ENCODE measurements around the gene CENPA.
"Not testable (repeated sequence)": the region's sequence is repeated elsewhere in the genome, so short reads cannot be mapped to it uniquely, and the experiment has no call there.

Gene CENPA

DNA sequence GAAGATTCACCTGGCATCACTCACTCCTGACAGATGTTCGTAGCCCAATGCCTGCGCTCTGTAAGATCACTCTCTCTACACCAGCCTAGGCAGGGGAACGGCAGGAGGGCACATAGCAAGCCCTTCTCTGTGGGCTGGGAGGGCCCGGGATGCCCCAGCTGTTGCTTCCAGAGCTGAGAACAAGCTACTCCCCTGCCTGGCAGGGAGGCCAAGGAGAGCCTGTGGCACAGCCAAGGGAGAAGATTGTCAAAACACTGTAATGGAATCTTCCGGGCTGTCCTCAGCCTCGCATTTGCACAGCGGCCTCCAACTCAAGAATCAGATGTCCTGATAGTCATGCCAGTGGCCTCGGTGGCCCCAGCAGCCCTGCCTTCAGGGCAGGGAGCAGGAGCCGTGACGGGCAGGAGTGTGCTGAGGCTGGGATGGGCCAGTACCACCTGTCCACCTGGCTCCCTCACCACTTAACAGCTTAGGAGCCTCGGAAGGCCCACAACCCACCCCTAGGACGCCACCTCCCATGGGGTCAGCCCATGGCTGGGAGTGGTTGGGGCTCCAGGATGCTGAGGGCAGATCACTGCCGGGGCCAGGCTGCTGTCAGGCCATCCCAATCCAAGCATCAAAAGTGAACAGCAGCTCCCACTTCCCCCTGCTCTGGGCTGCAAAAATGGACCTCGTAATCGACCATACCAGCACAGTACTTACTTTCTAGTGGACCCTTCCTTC, 43.6 kb upstream of the CENPA start:
- H3K4me3 ChIP-seq (replicated peaks; ENCODE audit: low read depth, low read length), result no peak overlapping the region
- no peak for TF ChIP-seq CTCF (IDR thresholded peaks at IDR 0.05; ENCODE audit: low read depth, low read length, missing control alignments)
- DNase-seq (ENCODE audit: extremely low read depth, low read depth), result no peak

GRCh38 chr2:26743852-26744251, 42.0 kb upstream of the CENPA start:
- no peak overlapping the region for H3K4me3 ChIP-seq (replicated peaks; ENCODE audit: low read depth, low read length)
- DNase-seq (ENCODE audit: extremely low read depth, low read depth), result no peak
- TF ChIP-seq CTCF (IDR thresholded peaks at IDR 0.05; ENCODE audit: low read depth, low read length, missing control alignments), result no peak

DNA sequence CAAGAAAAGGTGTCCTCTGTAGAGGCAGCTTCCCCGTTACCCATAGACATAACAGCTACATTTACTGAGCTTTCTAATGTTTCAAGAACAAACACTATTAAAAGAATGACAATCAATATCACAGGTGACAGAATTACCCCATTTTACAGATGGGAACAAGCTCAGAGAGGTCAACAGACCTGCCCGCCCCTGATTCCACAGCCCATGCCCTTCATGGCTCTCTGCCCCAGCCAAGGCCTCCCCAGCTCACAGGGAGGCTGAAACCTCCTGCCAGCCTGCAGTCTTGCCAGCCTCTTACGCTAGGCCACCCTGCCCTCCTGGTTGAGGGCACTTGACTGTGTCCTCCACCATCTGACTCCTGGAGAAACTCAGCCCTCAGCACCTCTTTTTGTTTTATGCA, 40.9 kb upstream of the CENPA start:
- DNase-seq (ENCODE audit: extremely low read depth, low read depth), result no peak
- TF ChIP-seq CTCF (IDR thresholded peaks at IDR 0.05; ENCODE audit: low read depth, low read length, missing control alignments), result no peak
- no peak overlapping the region for H3K4me3 ChIP-seq (replicated peaks; ENCODE audit: low read depth, low read length)

DNA sequence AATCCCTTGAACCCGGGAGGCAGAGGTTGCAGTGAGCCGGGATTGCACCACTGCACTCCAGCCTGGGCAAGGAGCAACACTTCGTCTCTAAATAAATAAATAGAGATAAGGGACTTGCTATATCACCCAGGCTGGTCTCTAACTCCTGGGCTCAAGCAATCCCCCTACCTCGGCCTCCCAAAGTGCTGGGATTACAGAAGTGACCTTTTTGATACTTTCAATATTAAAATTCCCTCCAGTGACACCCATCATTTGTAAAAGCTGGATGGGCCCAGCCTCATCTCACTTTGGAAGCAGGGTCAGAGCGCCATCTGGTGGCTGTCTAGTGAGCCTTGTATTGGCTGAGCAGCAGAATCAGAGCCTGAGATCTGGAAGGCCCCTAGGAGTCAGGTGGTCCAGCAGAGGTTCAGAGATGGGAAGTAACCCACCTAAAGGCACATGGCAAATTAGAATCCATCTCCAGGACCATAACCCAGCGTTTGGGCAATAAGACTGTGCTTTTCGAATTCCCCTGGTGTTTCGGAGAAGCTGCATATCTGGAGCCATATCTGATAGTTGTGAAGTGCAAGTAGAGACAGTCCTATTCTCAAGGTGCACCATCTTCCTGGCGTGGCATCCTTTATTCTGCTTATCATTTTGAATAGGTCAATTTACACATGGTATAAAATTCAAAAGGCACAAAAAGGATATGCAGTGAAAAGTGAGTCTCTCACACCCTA, 40.1 kb upstream of the CENPA start:
- TF ChIP-seq CTCF (IDR thresholded peaks at IDR 0.05; ENCODE audit: low read depth, low read length, missing control alignments), result peak; percentile 93
- no peak overlapping the region for H3K4me3 ChIP-seq (replicated peaks; ENCODE audit: low read depth, low read length)

DNA sequence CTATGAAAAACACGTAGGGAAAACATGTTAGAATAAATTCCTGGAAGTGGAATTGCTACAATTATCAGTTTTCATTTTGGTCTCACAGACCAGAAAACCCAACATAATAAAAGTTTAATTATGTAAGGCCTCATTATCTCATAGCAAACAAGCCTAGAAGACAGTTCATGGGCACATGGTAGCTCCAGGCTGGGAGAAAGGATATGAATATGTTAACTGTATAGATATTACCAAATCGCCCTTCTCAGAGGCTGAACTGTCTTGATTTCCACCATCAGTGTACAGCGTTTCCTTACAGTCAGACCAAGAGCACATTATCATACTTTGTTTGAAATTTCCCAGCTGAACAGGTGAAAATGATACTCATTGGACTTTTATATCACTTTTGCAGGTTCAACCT, 38.9 kb upstream of the CENPA start:
- no peak overlapping the region for H3K4me3 ChIP-seq (replicated peaks; ENCODE audit: low read depth, low read length)
- TF ChIP-seq CTCF (IDR thresholded peaks at IDR 0.05; ENCODE audit: low read depth, low read length, missing control alignments), result no peak
- DNase-seq (ENCODE audit: extremely low read depth, low read depth), result no peak

More for the DNA sequence above, 40.1 kb upstream of the CENPA start:
- DNase-seq (ENCODE audit: extremely low read depth, low read depth), result no peak

- DNase-seq (ENCODE audit: extremely low read depth, low read depth); H3K4me3 ChIP-seq (replicated peaks; ENCODE audit: low read depth, low read length): not testable (repeated sequence)
These were observed 36.0 kb upstream of the CENPA start for GRCh38 chr2:26749787-26750420.

DNA sequence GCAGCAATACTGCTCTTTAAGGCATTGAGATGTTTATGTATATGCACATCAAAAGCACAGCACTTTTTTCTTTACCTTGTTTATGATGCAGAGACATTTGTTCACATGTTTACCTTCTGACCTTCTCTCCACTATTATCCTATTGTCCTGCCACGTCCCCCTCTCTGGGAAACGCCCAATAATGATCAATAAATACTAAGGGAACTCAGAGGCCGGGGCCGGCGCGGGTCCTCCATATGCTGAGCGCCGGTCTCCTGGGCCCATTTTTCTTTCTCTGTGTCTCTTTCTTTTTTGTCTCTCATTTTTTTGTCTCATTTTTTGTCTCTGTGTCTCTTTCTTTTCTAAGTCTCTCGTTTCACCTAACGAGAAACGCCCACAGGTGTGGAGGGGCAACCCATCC, 35.4 kb upstream of the CENPA start:
- not testable (repeated sequence) for DNase-seq (ENCODE audit: extremely low read depth, low read depth); H3K4me3 ChIP-seq (replicated peaks; ENCODE audit: low read depth, low read length)
